GM12878 (cell line): ENCODE results near the gene RGS5. TPM values are rescaled to one million over a fixed set of nuclear protein-coding genes. Genes with fewer than 3 reads are reported as not detected.

Experiments used
- ATAC-seq: fragments of 200-7000 bp; cut with Tn5 transposase; 3 replicates; pipeline ENCODE4 v1.9.1; 2020; ENCODE audit warnings: mild to moderate bottlenecking, moderate library complexity
- BruUV-seq: library from RNA; stranded (reverse); fragments of 400-500 nt; replicated peaks from 2 replicates; lab custom pipeline; 2021; lab: Mats Ljungman, UMichigan
- CTCF ChIA-PET: fragments of 300-600 bp; sonication (Branson Sonifier 250); formaldehyde crosslinking; extraction: SDS; loops from one replicate; lab custom pipeline; 2021; ENCODE audit warnings: inconsistent platforms; lab: Yijun Ruan, JAX
- POLR2A ChIA-PET: fragments of 350-600 bp; formaldehyde crosslinking; extraction: SDS; loops from one replicate; lab custom pipeline; 2021; ENCODE audit warnings: inconsistent platforms; lab: Charles Lee
- RAD21 ChIA-PET: fragments of 300-600 bp; sonication (Branson Sonifier 250); formaldehyde crosslinking; loops from one replicate; lab custom pipeline; 2023; ENCODE audit warnings: antibody characterized with exemption; ENCODE audit not compliant: unreplicated experiment; lab: Charles Lee
- SMC1A ChIA-PET: fragments of 300-600 bp; sonication (Branson Sonifier 250); formaldehyde crosslinking; loops from one replicate; lab custom pipeline; 2023; ENCODE audit not compliant: unreplicated experiment, uncharacterized antibody; lab: Charles Lee
- DNase-seq: peaks from one replicate; pipeline ENCODE4 v3.0.0-alpha.2; 2011; ENCODE audit warnings: low read depth, low spot score
- FAIRE-seq: peaks from 3 replicates; lab custom pipeline; 2011; peaks lifted over from hg19 to GRCh38; lab: Jason Lieb, UNC
- H2AFZ ChIP-seq: 2 replicates; pipeline ENCODE4 v1.6.0; 2011; ENCODE audit warnings: low read depth, low read length, control low read depth; ENCODE audit not compliant: control insufficient read depth
- H3K27ac ChIP-seq: 2 replicates; pipeline ENCODE4 v1.5.1; 2011; ENCODE audit warnings: control low read depth; ENCODE audit not compliant: control insufficient read depth, insufficient read depth
- H3K27me3 ChIP-seq, 2 experiments: replicated peaks in 1 of 2; 2 replicates each; pipeline versions ENCODE4 v1.6.0 to v1.6.1; 2011; ENCODE audit warnings: low read length in 1 of 2; ENCODE audit not compliant: control insufficient read depth in 2 of 2, insufficient read depth in 2 of 2
- H3K36me3 ChIP-seq, 2 experiments: 2 replicates each; pipeline ENCODE4 v1.5.1; 2011; ENCODE audit warnings: low read length in 1 of 2; ENCODE audit not compliant: control insufficient read depth in 2 of 2, insufficient read depth in 2 of 2
- H3K4me1 ChIP-seq: 2 replicates; pipeline ENCODE4 v1.6.1; 2011; ENCODE audit warnings: mild to moderate bottlenecking, low read length, moderate library complexity, mixed read lengths; ENCODE audit not compliant: control insufficient read depth, insufficient read depth
- H3K4me2 ChIP-seq: 2 replicates; pipeline ENCODE4 v1.6.0; 2011; ENCODE audit warnings: control low read depth; ENCODE audit not compliant: control insufficient read depth, insufficient read depth
- H3K4me3 ChIP-seq: fragments of 200-600 bp; sonication (generic); 2 replicates; pipeline ENCODE4 v1.5.1; 2016
- H3K79me2 ChIP-seq: 2 replicates; pipeline ENCODE4 v1.6.0; 2011; ENCODE audit warnings: low read length; ENCODE audit not compliant: control insufficient read depth, insufficient read depth
- H3K9ac ChIP-seq: 2 replicates; pipeline ENCODE4 v1.8.0; 2011; ENCODE audit warnings: low read length, control low read depth, mixed read lengths; ENCODE audit not compliant: control insufficient read depth, insufficient read depth
- H3K9me3 ChIP-seq: replicated peaks from 3 replicates; pipeline ENCODE4 v1.5.1; 2011; ENCODE audit warnings: mild to moderate bottlenecking, low read length; ENCODE audit not compliant: control insufficient read depth, insufficient read depth
- H4K20me1 ChIP-seq: 2 replicates; pipeline ENCODE4 v1.6.0; 2011; ENCODE audit not compliant: control insufficient read depth, insufficient read depth
- EED ChIP-seq: sonication (generic); IDR thresholded peaks from 2 replicates; pipeline ENCODE4 v1.6.1; 2016; ENCODE audit warnings: antibody characterized with exemption, low read depth
- KAT2A ChIP-seq: conservative IDR thresholded peaks from 2 replicates; pipeline ENCODE4 v1.6.1; 2011; ENCODE audit warnings: low read depth, low read length; ENCODE audit not compliant: control insufficient read depth
- NFYB ChIP-seq: IDR thresholded peaks from 2 replicates; pipeline ENCODE4 v1.6.1; 2011; ENCODE audit warnings: low read depth, mild to moderate bottlenecking, low read length, improper control_type of control experiment, moderate library complexity; ENCODE audit not compliant: insufficient read depth
- SMARCA5 ChIP-seq: fragments of 450-650 bp; IDR thresholded peaks from 2 replicates; pipeline ENCODE4 v1.6.1; 2017; ENCODE audit warnings: mild to moderate bottlenecking
- SREBF1 ChIP-seq: IDR thresholded peaks from 2 replicates; pipeline ENCODE4 v1.6.1; 2012; ENCODE audit warnings: mild to moderate bottlenecking, low read length
- STAT3 ChIP-seq: IDR thresholded peaks from 2 replicates; pipeline ENCODE4 v1.6.1; 2011; ENCODE audit warnings: low read depth, low read length, improper control_type of control experiment
- TCF12 ChIP-seq: IDR thresholded peaks from 2 replicates; pipeline ENCODE4 v1.6.1; 2011; ENCODE audit warnings: low read depth, mild to moderate bottlenecking, low read length
- WGBS: methylation state at CpG from one replicate; pipeline ENCODE4 v1.1.6; 2016; ENCODE audit warnings: low lambda C conversion rate; ENCODE audit not compliant: insufficient replicate concordance, insufficient coverage; ENCODE audit errors: missing lambda C conversion rate; 5-methylcytosine and 5-hydroxymethylcytosine counted together
- in situ Hi-C: fragments of 300-500 bp; cut with MboI; formaldehyde crosslinking; loops from 9 replicates; pipeline ENCODE4 v1.14.3; 2018; ENCODE audit warnings: mixed read lengths
- intact Hi-C: fragments of 100-400 bp; cut with micrococcal nuclease; formaldehyde crosslinking; loops from one replicate; pipeline ENCODE4 v1.14.2; 2022; ENCODE audit not compliant: unreplicated experiment
- polyA plus RNA-seq, 11 experiments: library from polyadenylated mRNA; depleted of rRNA in 4 of 11; unstranded in 6 of 11; stranded (reverse) in 5 of 11; fragments of >200 nt; fragmentation: Nextera tagmentation in 4 of 11; fragmentation: Illumina TruSeq in 1 of 11; extraction: Ambion mirVana in 4 of 11; extraction: Trizol in 1 of 11; gene quantifications; 1 replicate in 1 of 11; 2 replicates in 10 of 11; pipeline versions ENCODE4 v1.2.1 to v1.2.3, GENCODE V29; 2011 to 2016; ENCODE audit warnings: inconsistent platforms in 2 of 11, missing spikeins in 2 of 11, low read depth in 1 of 11
- total RNA-seq, 4 experiments: library from RNA; depleted of rRNA in 3 of 4; stranded (reverse); fragments of >200 nt in 3 of 4; fragmentation: Illumina TruSeq in 1 of 4; extraction: Trizol in 1 of 4; gene quantifications; 2 replicates each; pipeline versions ENCODE4 v1.2.1 to v1.2.3, GENCODE V29; 2013 to 2021
- TF ChIP-seq, protein P1 (sequence below): fragments of 450-650 bp; formaldehyde crosslinking; IDR thresholded peaks from 2 replicates; pipeline ENCODE4 v1.4.0; 2022; ENCODE audit warnings: mild to moderate bottlenecking, moderate library complexity
- TF ChIP-seq, protein P2 (sequence below): fragments of 450-650 bp; IDR thresholded peaks from 2 replicates; pipeline ENCODE4 v1.6.1; 2017; ENCODE audit warnings: mild to moderate bottlenecking, low read depth, inconsistent platforms; ENCODE audit not compliant: poor library complexity, severe bottlenecking
- TF ChIP-seq, protein P3 (sequence below): IDR thresholded peaks from 2 replicates; pipeline ENCODE4 v1.6.1; 2011; ENCODE audit warnings: borderline replicate concordance, low read depth, mild to moderate bottlenecking, moderate library complexity, low read length; ENCODE audit not compliant: insufficient read depth, poor library complexity, severe bottlenecking
- TF ChIP-seq, protein P4 (sequence below): fragments of 450-650 bp; IDR thresholded peaks from 2 replicates; pipeline ENCODE4 v1.6.1; 2016; ENCODE audit warnings: mild to moderate bottlenecking

The RGS5 gene
- total and polyA plus RNA-seq, 10 of the 15 experiments (the other 5 are each of a cell fraction or from before 2014, with no cell fraction given), result 0.63 to 7.4 (median 2.8) TPM

- TF ChIP-seq, protein P1, sequence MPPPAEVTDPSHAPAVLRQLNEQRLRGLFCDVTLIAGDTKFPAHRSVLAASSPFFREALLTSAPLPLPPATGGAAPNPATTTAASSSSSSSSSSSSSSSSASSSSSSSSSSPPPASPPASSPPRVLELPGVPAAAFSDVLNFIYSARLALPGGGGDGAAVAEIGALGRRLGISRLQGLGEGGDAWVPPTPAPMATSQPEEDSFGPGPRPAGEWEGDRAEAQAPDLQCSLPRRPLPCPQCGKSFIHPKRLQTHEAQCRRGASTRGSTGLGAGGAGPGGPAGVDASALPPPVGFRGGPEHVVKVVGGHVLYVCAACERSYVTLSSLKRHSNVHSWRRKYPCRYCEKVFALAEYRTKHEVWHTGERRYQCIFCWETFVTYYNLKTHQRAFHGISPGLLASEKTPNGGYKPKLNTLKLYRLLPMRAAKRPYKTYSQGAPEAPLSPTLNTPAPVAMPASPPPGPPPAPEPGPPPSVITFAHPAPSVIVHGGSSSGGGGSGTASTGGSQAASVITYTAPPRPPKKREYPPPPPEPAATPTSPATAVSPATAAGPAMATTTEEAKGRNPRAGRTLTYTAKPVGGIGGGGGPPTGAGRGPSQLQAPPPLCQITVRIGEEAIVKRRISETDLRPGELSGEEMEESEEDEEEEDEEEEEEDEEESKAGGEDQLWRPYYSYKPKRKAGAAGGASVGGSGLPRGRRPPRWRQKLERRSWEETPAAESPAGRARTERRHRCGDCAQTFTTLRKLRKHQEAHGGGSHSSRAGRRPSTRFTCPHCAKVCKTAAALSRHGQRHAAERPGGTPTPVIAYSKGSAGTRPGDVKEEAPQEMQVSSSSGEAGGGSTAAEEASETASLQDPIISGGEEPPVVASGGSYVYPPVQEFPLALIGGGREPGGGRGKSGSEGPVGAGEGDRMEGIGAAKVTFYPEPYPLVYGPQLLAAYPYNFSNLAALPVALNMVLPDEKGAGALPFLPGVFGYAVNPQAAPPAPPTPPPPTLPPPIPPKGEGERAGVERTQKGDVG (CRISPR knock-in tag), result no peak
Measured at GRCh38 chr1:163095213-163095612, 107.5 kb downstream of the RGS5 start (continued).

DNA sequence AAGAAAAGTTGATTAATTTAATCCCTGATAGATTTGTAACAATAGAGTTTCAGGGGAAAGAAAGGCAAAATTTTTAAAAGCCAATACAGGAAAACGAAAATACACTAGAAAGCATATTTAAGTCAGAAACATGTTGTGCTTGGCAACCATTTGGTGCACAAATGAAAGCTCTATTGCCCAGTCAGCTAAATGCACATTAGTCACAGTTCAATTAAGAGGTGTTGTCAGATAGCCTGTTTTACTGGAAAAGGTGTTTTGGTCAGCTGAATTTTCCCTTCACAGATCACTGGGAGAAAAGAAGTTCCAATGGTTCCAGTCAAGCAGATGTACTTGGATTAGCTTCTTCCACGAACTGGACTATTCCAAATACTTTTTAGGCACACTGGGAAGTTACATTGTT lies 108.1 kb downstream of the RGS5 start:
- Histone ChIP-seq H4K20me1 (no peaks in the 10 kb centered on the region), H3K4me3 (no peak overlapping the region), H3K9me3 (no peaks in the 10 kb centered on the region), H3K27me3 (no peaks in the 10 kb centered on the region), H2AFZ (no peak overlapping the region), H3K36me3 (no peaks in the 10 kb centered on the region), H3K4me2 (no peak overlapping the region), H3K27ac (no peak overlapping the region), H3K4me1 (no peaks in the 10 kb centered on the region), H3K9ac (no peak overlapping the region), H3K79me2 (no peaks in the 10 kb centered on the region)
- no TSS peak for BruUV-seq
- no peak for TF ChIP-seq SMARCA5
- no peak for TF ChIP-seq SREBF1
- TF ChIP-seq STAT3, result no peak
- TF ChIP-seq, protein P2, sequence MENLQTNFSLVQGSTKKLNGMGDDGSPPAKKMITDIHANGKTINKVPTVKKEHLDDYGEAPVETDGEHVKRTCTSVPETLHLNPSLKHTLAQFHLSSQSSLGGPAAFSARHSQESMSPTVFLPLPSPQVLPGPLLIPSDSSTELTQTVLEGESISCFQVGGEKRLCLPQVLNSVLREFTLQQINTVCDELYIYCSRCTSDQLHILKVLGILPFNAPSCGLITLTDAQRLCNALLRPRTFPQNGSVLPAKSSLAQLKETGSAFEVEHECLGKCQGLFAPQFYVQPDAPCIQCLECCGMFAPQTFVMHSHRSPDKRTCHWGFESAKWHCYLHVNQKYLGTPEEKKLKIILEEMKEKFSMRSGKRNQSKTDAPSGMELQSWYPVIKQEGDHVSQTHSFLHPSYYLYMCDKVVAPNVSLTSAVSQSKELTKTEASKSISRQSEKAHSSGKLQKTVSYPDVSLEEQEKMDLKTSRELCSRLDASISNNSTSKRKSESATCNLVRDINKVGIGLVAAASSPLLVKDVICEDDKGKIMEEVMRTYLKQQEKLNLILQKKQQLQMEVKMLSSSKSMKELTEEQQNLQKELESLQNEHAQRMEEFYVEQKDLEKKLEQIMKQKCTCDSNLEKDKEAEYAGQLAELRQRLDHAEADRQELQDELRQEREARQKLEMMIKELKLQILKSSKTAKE, result no peak
- TF ChIP-seq, protein P3, sequence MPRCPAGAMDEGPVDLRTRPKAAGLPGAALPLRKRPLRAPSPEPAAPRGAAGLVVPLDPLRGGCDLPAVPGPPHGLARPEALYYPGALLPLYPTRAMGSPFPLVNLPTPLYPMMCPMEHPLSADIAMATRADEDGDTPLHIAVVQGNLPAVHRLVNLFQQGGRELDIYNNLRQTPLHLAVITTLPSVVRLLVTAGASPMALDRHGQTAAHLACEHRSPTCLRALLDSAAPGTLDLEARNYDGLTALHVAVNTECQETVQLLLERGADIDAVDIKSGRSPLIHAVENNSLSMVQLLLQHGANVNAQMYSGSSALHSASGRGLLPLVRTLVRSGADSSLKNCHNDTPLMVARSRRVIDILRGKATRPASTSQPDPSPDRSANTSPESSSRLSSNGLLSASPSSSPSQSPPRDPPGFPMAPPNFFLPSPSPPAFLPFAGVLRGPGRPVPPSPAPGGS, result no peak
- TF ChIP-seq KAT2A, result no peak
- TF ChIP-seq TCF12, result no peak
- TF ChIP-seq, protein P4, sequence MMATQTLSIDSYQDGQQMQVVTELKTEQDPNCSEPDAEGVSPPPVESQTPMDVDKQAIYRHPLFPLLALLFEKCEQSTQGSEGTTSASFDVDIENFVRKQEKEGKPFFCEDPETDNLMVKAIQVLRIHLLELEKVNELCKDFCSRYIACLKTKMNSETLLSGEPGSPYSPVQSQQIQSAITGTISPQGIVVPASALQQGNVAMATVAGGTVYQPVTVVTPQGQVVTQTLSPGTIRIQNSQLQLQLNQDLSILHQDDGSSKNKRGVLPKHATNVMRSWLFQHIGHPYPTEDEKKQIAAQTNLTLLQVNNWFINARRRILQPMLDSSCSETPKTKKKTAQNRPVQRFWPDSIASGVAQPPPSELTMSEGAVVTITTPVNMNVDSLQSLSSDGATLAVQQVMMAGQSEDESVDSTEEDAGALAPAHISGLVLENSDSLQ, result no peak
- no peak for TF ChIP-seq NFYB
- no peak for TF ChIP-seq EED
- ChIA-PET POLR2A (no interaction called here), RAD21 (no interaction called here), CTCF (interaction anchor here (1.3 kb wide), 1 partner anchor 25 kb away, joined by 4 read pairs; the partner anchor contains the start of gene RGS4), SMC1A (interaction anchor here (1.4 kb wide), 1 partner anchor 221 kb away, joined by 3 read pairs; no protein-coding TSS in a partner anchor)
- in situ Hi-C loops, result no loop called here
- no peak for DNase-seq
- no peak for ATAC-seq
- 0% methylated on average over 2 of the region's 2 CpGs for WGBS
- FAIRE-seq, result no peak
- intact Hi-C loops, result no loop called here
